Measurements from ENCODE around the gene TMEM97.

TMEM97 gene

DNA sequence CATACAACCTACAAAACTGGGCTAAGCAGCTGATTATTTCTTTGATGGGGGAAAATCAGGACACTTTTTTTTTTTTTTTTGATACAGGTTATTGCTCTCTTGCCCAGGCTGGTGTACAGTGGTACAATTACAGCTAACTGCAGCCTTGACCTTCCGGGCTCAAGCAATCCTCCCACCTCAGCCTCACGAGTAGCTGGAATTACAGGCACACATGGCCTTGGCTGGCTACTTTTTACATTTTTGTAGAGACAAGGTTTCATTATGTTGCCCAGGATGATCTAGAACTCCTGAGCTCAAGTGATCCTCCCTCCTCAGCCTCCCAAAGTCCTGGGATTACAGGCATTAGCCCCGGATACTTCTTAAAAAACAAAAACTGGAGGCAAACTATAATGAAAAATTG lies 20.6 kb upstream of the TMEM97 start:
- no peak overlapping the region for H3K27ac ChIP-seq (replicated peaks)
- no peaks in the 10 kb centered on the region for H3K27me3 ChIP-seq (ENCODE audit: insufficient read depth, poor library complexity, severe bottlenecking)
- DNase-seq (ENCODE audit: low read depth in 1 of 2, low spot score in 1 of 2), result no peak

GRCh38 chr17:28306954-28307401 lies 12.0 kb upstream of the TMEM97 start:
- DNase-seq (ENCODE audit: low read depth in 1 of 2, low spot score in 1 of 2), result no peak
- H3K27me3 ChIP-seq (ENCODE audit: insufficient read depth, poor library complexity, severe bottlenecking), result no peaks in the 10 kb centered on the region
- H3K27ac ChIP-seq (replicated peaks), result no peak overlapping the region
- no peak overlapping the region for H3K4me3 ChIP-seq (replicated peaks; ENCODE audit: insufficient read depth, low read length)
- no peak for TF ChIP-seq SPI1 (IDR thresholded peaks at IDR 0.05; ENCODE audit: borderline replicate concordance, low read depth)
- no peak for TF ChIP-seq GABPA (IDR thresholded peaks at IDR 0.05; ENCODE audit: low read depth)
- TF ChIP-seq REST (IDR thresholded peaks at IDR 0.05; ENCODE audit: insufficient replicate concordance, low read depth), result no peak
- no peak for TF ChIP-seq CTCF (IDR thresholded peaks at IDR 0.05; ENCODE audit: insufficient read depth, low read length)

More for the DNA sequence above, 20.6 kb upstream of the TMEM97 start:
- no peak overlapping the region for H3K4me3 ChIP-seq (replicated peaks; ENCODE audit: insufficient read depth, low read length)
- TF ChIP-seq POLR2AphosphoS5 (IDR thresholded peaks at IDR 0.05; ENCODE audit: low read depth), result no peak
- no peak for TF ChIP-seq REST (IDR thresholded peaks at IDR 0.05; ENCODE audit: insufficient replicate concordance, low read depth)
- no peak for TF ChIP-seq GABPA (IDR thresholded peaks at IDR 0.05; ENCODE audit: low read depth)
- TF ChIP-seq CTCF (IDR thresholded peaks at IDR 0.05; ENCODE audit: insufficient read depth, low read length), result no peak
- TF ChIP-seq SPI1 (IDR thresholded peaks at IDR 0.05; ENCODE audit: borderline replicate concordance, low read depth), result no peak

DNA sequence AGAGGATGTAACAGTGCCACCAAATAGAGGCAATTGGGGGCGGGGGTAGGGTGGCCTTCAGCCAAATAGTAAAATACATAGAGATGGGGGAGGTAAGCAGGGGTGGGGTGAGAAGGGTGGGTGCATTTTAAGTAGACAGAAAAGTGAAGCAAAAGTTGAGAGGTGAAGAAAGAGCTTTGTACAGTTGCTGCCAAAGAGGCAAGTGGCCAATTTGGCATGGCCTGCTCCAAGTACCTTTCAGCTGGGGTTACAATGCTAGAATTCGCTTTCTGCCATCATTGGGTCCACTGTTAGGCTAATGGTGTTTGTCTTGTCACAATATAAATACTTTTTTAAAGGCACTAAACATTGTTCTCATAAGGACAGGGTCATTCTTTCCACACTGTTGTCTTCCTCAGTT lies 5.2 kb upstream of the TMEM97 start:
- TF ChIP-seq REST (IDR thresholded peaks at IDR 0.05; ENCODE audit: insufficient replicate concordance, low read depth) (no peak), POLR2AphosphoS5 (IDR thresholded peaks at IDR 0.05; ENCODE audit: low read depth) (no peak), GABPA (IDR thresholded peaks at IDR 0.05; ENCODE audit: low read depth) (no peak), SPI1 (IDR thresholded peaks at IDR 0.05; ENCODE audit: borderline replicate concordance, low read depth) (no peak), CTCF (IDR thresholded peaks at IDR 0.05; ENCODE audit: insufficient read depth, low read length) (no peak)
- H3K27ac ChIP-seq (replicated peaks), result no peak overlapping the region
- DNase-seq (ENCODE audit: low read depth in 1 of 2, low spot score in 1 of 2), result no peak
- no peaks in the 10 kb centered on the region for H3K27me3 ChIP-seq (ENCODE audit: insufficient read depth, poor library complexity, severe bottlenecking)
- H3K4me3 ChIP-seq (replicated peaks; ENCODE audit: insufficient read depth, low read length), result no peak overlapping the region

Measured in HL-60 (cell line).